ENCODE measurements around the gene HFE. TPM values are rescaled to one million over a fixed set of nuclear protein-coding genes. Genes with fewer than 3 reads are reported as not detected.

HFE gene
- total and polyA plus RNA-seq, 2 of the 13 experiments (the other 11 are each of a cell fraction or from before 2014, with no cell fraction given), result 3.7 to 6.3 TPM

DNA sequence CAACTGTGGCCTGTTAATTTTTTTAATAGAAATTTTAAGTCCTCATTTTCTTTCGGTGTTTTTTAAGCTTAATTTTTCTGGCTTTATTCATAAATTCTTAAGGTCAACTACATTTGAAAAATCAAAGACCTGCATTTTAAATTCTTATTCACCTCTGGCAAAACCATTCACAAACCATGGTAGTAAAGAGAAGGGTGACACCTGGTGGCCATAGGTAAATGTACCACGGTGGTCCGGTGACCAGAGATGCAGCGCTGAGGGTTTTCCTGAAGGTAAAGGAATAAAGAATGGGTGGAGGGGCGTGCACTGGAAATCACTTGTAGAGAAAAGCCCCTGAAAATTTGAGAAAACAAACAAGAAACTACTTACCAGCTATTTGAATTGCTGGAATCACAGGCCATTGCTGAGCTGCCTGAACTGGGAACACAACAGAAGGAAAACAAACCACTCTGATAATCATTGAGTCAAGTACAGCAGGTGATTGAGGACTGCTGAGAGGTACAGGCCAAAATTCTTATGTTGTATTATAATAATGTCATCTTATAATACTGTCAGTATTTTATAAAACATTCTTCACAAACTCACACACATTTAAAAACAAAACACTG, 10.1 kb downstream of the HFE start (continued):
- TF ChIP-seq ZNF614 (CRISPR knock-in tag; IDR thresholded peaks at IDR 0.05; ENCODE audit: borderline replicate concordance), result 0 out of 2 replicates have a peak, but pooled peaks have one; percentile 43
- TF ChIP-seq CSRNP2 (CRISPR knock-in tag; conservative IDR thresholded peaks at IDR 0.05; ENCODE audit: low read depth), result no peak
- TF ChIP-seq ZSCAN9 (CRISPR knock-in tag; IDR thresholded peaks at IDR 0.05; ENCODE audit: borderline replicate concordance), result no peak
- TF ChIP-seq TARDBP (CRISPR knock-in tag; IDR thresholded peaks at IDR 0.05), result no peak
- TF ChIP-seq ZNF496 (CRISPR knock-in tag; IDR thresholded peaks at IDR 0.05; ENCODE audit: insufficient replicate concordance), result no peak
- no peak for TF ChIP-seq ZNF10 (CRISPR knock-in tag; IDR thresholded peaks at IDR 0.05; ENCODE audit: borderline replicate concordance, low read depth)
- 0 out of 2 replicates have a peak, but pooled peaks have one; percentile 41 for TF ChIP-seq ZKSCAN8 (CRISPR knock-in tag; IDR thresholded peaks at IDR 0.05; ENCODE audit: borderline replicate concordance)
- TF ChIP-seq ZNF841 (CRISPR knock-in tag; IDR thresholded peaks at IDR 0.05; ENCODE audit: borderline replicate concordance), result no peak
- TF ChIP-seq HES4 (CRISPR knock-in tag; IDR thresholded peaks at IDR 0.05; ENCODE audit: borderline replicate concordance), result no peak
- TF ChIP-seq ZNF143 (CRISPR knock-in tag; IDR thresholded peaks at IDR 0.05), result no peak
- no peak for TF ChIP-seq HCFC1 (IDR thresholded peaks at IDR 0.05; ENCODE audit: low read depth, low read length)
- TF ChIP-seq ARNT (IDR thresholded peaks at IDR 0.05), result no peak
- no peak for TF ChIP-seq CCAR2 (optimal IDR thresholded peaks at IDR 0.05; ENCODE audit: low read depth, low read length)
- TF ChIP-seq KAT2B (IDR thresholded peaks at IDR 0.05; ENCODE audit: borderline replicate concordance, low read depth, low read length), result no peak
- no peak for TF ChIP-seq ATF3 (CRISPR knock-in tag; IDR thresholded peaks at IDR 0.05)
- TF ChIP-seq MTERF4 (CRISPR knock-in tag; IDR thresholded peaks at IDR 0.05), result no peak
- no peak for TF ChIP-seq ZBTB43 (CRISPR knock-in tag; conservative IDR thresholded peaks at IDR 0.05)
- TF ChIP-seq XRCC5 (optimal IDR thresholded peaks at IDR 0.05; ENCODE audit: low read length), result no peak
- TF ChIP-seq ATAD3A (CRISPR knock-in tag; IDR thresholded peaks at IDR 0.05), result no peak
- TF ChIP-seq NKX3-1 (CRISPR knock-in tag; IDR thresholded peaks at IDR 0.05), result no peak
- TF ChIP-seq FOSL2 (CRISPR knock-in tag; IDR thresholded peaks at IDR 0.05), result peak; percentile 31; the same call in 1 of the 2 replicates
- TF ChIP-seq IRF2 (CRISPR knock-in tag; IDR thresholded peaks at IDR 0.05), result no peak
- TF ChIP-seq NCOA1 (CRISPR knock-in tag; IDR thresholded peaks at IDR 0.05), result no peak
- no peak for TF ChIP-seq REPIN1 (CRISPR knock-in tag; IDR thresholded peaks at IDR 0.05; ENCODE audit: borderline replicate concordance, low read depth)
- TF ChIP-seq NR0B2 (CRISPR knock-in tag; IDR thresholded peaks at IDR 0.05), result no peak
- TF ChIP-seq MNT (IDR thresholded peaks at IDR 0.05), result no peak
